Stomach (tissue), 4 donors: Measurements from ENCODE around the gene SPRR1B.

Source experiments
- CTCF ChIP-seq, 7 experiments: fragments of 450-650 bp in 4 of 7; fragments of 200-600 bp in 3 of 7; sonication (generic) in 3 of 7; IDR thresholded peaks; one replicate each; pipeline ENCODE4 v1.5.1; 2016 to 2019; ENCODE audit warnings: antibody characterized with exemption in 7 of 7, control low read depth in 2 of 7, mild to moderate bottlenecking in 1 of 7
- POLR2AphosphoS5 ChIP-seq, 3 donors: sonication (generic); formaldehyde crosslinking; IDR thresholded peaks; one replicate each; pipeline ENCODE4 v1.6.1; 2016; ENCODE audit warnings: antibody characterized with exemption in 3 of 3

GRCh38 chr1:152986578-152986977, 44.4 kb upstream of the SPRR1B start:
- TF ChIP-seq CTCF (IDR thresholded peaks at IDR 0.05) (no peak), POLR2AphosphoS5 (IDR thresholded peaks at IDR 0.05) (no peak)
